Measurements from ENCODE around the gene UQCC5.
A peak's percentile ranks its signal among the peaks of the same experiment; 100 is the strongest.

The UQCC5 gene

GRCh38 chr3:52534281-52535183, 1.9 kb upstream of the UQCC5 start:
- Mint-ChIP-seq H3K27ac (peak overlapping the region; percentile 57 to 85), H3K4me1 (peaks cover 63% of the 10 kb centered on the region), H3K9me3 (no peaks in the 10 kb centered on the region), H3K4me3 (peak overlapping the region; percentile 84 to 91), H3K27me3 (no peaks in the 10 kb centered on the region)
- DNase-seq (peak in 1 of 2 donors; percentile 13), ATAC-seq (no peak)

DNA sequence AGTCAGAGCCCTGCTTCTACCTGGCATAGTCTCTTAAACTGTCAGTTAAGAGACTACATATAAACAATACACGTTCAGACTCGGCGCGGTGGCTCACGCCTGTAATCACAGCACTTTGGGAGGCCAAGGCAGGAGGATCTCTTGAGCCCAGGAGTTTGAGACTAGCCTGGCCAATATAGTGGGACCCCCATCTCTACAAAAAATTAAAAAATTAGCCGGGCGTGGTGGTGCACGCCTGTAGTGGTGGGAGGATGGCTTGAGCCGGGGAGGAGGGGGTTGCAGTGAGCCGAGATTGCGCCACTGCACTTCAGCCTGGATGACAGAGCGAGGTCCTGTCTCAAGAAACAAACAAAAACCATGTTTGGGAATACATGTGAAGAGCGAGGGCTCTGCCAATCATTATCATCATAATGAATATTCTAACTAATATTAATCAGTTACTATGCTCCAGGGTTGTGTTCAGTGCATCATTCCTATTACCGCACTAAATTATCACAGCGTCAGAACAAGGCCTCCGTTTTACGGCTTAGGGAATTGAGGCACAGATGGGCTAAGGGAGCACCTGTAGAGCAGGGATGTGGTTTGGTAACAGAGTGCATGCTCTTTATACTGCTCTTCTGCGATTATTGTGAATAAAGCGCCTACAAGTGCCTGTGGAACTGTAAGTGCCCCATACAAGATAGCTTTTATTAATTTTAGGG, 844 bp upstream of the UQCC5 start:
- H3K27ac Mint-ChIP-seq, result no peak overlapping the region
- ATAC-seq, result no peak
- H3K4me1 Mint-ChIP-seq, result peaks cover 67% of the 10 kb centered on the region

GRCh38 chr3:52536112-52536368, 365 bp upstream of the UQCC5 start:
- H3K27ac Mint-ChIP-seq, result peak overlapping the region; percentile 33 to 55
- DNase-seq, result no peak
- H3K27me3 Mint-ChIP-seq, result no peaks in the 10 kb centered on the region
- H3K4me1 Mint-ChIP-seq, result peaks cover 67% of the 10 kb centered on the region
- peak overlapping the region; percentile 94 to 97 for H3K4me3 Mint-ChIP-seq
- no peak for ATAC-seq
- H3K9me3 Mint-ChIP-seq, result no peaks in the 10 kb centered on the region

More for the DNA sequence above, 844 bp upstream of the UQCC5 start:
- no peaks in the 10 kb centered on the region for H3K9me3 Mint-ChIP-seq
- H3K4me3 Mint-ChIP-seq, result peak overlapping the region; percentile 94 to 97
- DNase-seq, result peak in 1 of 2 donors; percentile 9
- no peaks in the 10 kb centered on the region for H3K27me3 Mint-ChIP-seq

- H3K27ac Mint-ChIP-seq, result peak overlapping the region; percentile 98 to 99
- DNase-seq (no peak), ATAC-seq (no peak)
- H3K9me3 Mint-ChIP-seq, result no peaks in the 10 kb centered on the region
- H3K27me3 Mint-ChIP-seq, result no peaks in the 10 kb centered on the region
- H3K4me3 Mint-ChIP-seq, result peak overlapping the region; percentile 94 to 97
- peaks cover 62% of the 10 kb centered on the region for H3K4me1 Mint-ChIP-seq
Measured at GRCh38 chr3:52537165-52537620, 788 bp downstream of the UQCC5 start.

DNA sequence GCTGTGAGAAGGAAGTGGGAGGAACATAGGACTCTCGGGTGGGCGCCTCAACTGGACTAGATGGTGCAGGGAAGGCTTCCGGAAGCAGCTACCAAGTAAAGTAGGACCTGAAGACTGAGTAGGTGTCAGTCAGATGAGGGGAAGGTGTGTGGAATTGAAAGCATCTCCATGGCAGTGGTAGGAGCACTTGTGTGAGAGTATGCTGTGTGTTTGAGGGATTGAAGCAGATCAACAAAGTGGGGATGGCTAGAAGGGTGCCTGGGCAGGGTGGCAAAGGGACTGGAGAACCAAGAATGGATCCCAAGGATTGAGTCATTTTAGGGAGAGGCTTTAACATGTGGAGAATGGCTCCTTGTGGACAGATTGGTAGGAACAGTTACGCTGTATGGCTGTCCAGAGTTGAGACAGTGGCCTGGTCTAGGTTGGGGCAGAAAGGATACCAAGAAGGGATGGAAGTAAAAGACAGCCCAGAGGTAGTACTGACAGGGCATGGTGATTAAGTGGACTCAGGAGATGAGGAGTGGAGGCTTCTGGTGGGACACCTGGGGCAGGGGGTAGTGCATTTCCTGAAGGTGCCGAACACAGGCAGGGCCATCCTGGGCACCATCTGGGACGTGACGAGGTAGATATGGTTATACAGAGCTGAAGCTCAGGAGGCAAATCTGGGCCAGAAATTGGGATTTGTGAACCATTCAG, 1.5 kb downstream of the UQCC5 start:
- H3K4me1 Mint-ChIP-seq, result peaks cover 55% of the 10 kb centered on the region

DNA sequence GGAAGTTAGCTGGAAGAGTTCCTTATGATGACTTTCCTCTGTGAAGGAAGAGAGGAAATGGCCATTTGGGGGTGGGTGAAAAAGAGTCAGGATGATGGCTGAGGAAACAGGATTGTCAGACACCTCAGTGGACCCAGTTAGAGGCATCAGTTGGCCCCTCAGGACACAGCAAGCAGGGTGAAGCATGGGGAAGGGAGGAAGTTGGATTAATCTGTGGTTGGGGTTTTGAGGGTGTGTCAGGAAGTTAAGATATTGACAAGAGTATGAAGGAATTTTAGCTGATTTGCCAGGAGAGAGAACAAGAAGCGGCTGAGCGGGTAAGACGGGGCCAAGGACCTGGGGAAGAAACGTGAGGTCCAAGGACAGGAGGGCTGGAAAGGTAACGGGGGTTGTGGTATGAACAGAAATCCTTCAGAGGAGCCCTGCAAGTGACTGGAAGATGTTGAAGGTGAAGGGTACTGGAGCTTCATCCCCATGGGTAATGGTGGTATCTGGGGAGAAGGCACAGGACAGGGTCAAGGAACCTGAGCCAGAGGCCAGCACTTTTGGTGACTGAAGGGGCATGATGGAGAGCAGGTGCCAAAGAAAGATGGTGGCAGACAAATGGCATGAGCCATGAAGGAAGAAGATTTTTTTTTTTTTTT, 2.7 kb downstream of the UQCC5 start:
- no peak for DNase-seq
- H3K4me3 Mint-ChIP-seq, result peak overlapping the region; percentile 24 to 34
- H3K27me3 Mint-ChIP-seq, result no peaks in the 10 kb centered on the region
- peaks cover 52% of the 10 kb centered on the region for H3K4me1 Mint-ChIP-seq
- peak overlapping the region; percentile 14 to 30 for H3K27ac Mint-ChIP-seq
- ATAC-seq, result no peak
- no peaks in the 10 kb centered on the region for H3K9me3 Mint-ChIP-seq

More for the DNA sequence above, 1.5 kb downstream of the UQCC5 start:
- no peak for ATAC-seq
- H3K27me3 Mint-ChIP-seq, result no peaks in the 10 kb centered on the region
- peak overlapping the region; percentile 30 to 59 for H3K27ac Mint-ChIP-seq
- no peaks in the 10 kb centered on the region for H3K9me3 Mint-ChIP-seq
- peak overlapping the region; percentile 94 to 97 for H3K4me3 Mint-ChIP-seq
- DNase-seq, result no peak

- ATAC-seq, result no peak
- Mint-ChIP-seq H3K4me3 (no peak overlapping the region), H3K4me1 (peaks cover 42% of the 10 kb centered on the region)
Measured at GRCh38 chr3:52541050-52541449, 4.6 kb downstream of the UQCC5 start.

GRCh38 chr3:52544937-52545336, 8.5 kb downstream of the UQCC5 start:
- peak overlapping the region; percentile 27 to 75 for H3K27ac Mint-ChIP-seq
- no peak overlapping the region for H3K4me3 Mint-ChIP-seq

More at GRCh38 chr3:52541050-52541449, 4.6 kb downstream of the UQCC5 start:
- H3K27me3 Mint-ChIP-seq, result no peaks in the 10 kb centered on the region
- no peaks in the 10 kb centered on the region for H3K9me3 Mint-ChIP-seq
- H3K27ac Mint-ChIP-seq, result no peak overlapping the region
- DNase-seq, result no peak

GRCh38 chr3:52546111-52546901, 9.9 kb downstream of the UQCC5 start:
- no peak for ATAC-seq
- Mint-ChIP-seq H3K4me1 (peaks cover 8% of the 10 kb centered on the region), H3K27me3 (no peaks in the 10 kb centered on the region)

More at GRCh38 chr3:52544937-52545336, 8.5 kb downstream of the UQCC5 start:
- Mint-ChIP-seq H3K27me3 (no peaks in the 10 kb centered on the region), H3K9me3 (no peaks in the 10 kb centered on the region), H3K4me1 (peaks cover 8% of the 10 kb centered on the region)
- ATAC-seq, result no peak
- DNase-seq, result no peak

DNA sequence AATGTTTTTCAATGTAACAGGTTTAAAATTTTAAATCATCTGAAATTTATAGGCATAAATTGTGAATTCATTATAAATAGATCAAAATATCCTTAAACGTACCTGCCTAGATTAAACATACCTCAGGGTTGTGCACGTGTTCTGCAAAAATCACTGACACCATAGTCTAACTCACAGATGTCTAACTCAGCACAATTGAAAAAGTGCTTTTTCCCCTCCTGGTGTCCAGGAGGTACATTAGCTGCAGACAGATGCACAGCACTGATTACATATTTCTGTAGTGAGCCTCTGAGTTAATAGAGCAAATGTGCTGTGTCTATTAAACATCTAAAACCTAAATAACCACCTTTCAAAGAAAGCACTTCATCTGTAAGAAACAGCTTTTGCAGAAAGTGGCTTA, 10.7 kb downstream of the UQCC5 start:
- peak overlapping the region in 1 of 2 donors; percentile 40 for H3K27ac Mint-ChIP-seq
- DNase-seq (no peak), ATAC-seq (no peak)
- H3K4me3 Mint-ChIP-seq, result no peak overlapping the region
- peaks cover 8% of the 10 kb centered on the region for H3K4me1 Mint-ChIP-seq
- no peaks in the 10 kb centered on the region for H3K9me3 Mint-ChIP-seq
- no peaks in the 10 kb centered on the region for H3K27me3 Mint-ChIP-seq

More at GRCh38 chr3:52546111-52546901, 9.9 kb downstream of the UQCC5 start:
- H3K27ac Mint-ChIP-seq, result peak overlapping the region in 1 of 2 donors; percentile 40
- DNase-seq, result no peak
- no peaks in the 10 kb centered on the region for H3K9me3 Mint-ChIP-seq
- no peak overlapping the region for H3K4me3 Mint-ChIP-seq

DNA sequence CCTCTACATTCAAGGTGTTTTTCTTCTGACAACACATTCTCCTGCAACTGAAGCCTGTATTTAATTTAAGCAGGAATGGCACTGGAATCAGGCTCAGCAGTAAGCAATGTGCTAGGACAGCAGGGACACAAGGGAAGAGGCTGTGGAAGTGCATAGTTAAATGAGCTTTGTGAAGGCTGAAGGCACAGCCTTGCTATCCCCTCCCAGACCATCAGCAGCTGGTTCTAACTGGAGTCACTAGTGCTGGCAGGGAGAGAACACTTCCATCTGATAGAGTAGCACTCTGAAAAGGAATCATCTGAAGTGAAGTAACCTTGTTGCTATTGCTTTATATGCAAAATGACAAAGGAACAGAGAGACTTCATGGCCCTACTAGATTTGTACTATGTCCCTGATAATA, 14.7 kb downstream of the UQCC5 start:
- H3K27me3 Mint-ChIP-seq, result no peaks in the 10 kb centered on the region
- peak overlapping the region in 1 of 2 donors; percentile 59 for H3K27ac Mint-ChIP-seq
- no peaks in the 10 kb centered on the region for H3K4me1 Mint-ChIP-seq
- no peak overlapping the region for H3K4me3 Mint-ChIP-seq
- H3K9me3 Mint-ChIP-seq, result no peaks in the 10 kb centered on the region
- DNase-seq (no peak), ATAC-seq (no peak)

- H3K27ac Mint-ChIP-seq, result no peak overlapping the region
- ATAC-seq (no peak), DNase-seq (no peak)
- no peaks in the 10 kb centered on the region for H3K27me3 Mint-ChIP-seq
- H3K4me1 Mint-ChIP-seq, result peaks cover 6% of the 10 kb centered on the region
- no peak overlapping the region for H3K4me3 Mint-ChIP-seq
- H3K9me3 Mint-ChIP-seq, result no peaks in the 10 kb centered on the region
Measured at GRCh38 chr3:52552089-52552488, 15.7 kb downstream of the UQCC5 start.

- ATAC-seq, result no peak
- Mint-ChIP-seq H3K27me3 (no peaks in the 10 kb centered on the region), H3K4me3 (no peak overlapping the region), H3K4me1 (peaks cover 6% of the 10 kb centered on the region), H3K27ac (peak overlapping the region in 1 of 2 donors; percentile 12), H3K9me3 (no peaks in the 10 kb centered on the region)
- DNase-seq, result no peak
Measured at GRCh38 chr3:52554026-52554755, 17.8 kb downstream of the UQCC5 start.

- no peak for DNase-seq
- Mint-ChIP-seq H3K4me1 (peaks cover 8% of the 10 kb centered on the region), H3K27me3 (no peaks in the 10 kb centered on the region), H3K9me3 (no peaks in the 10 kb centered on the region), H3K4me3 (no peak overlapping the region), H3K27ac (no peak overlapping the region)
- no peak for ATAC-seq
Measured at GRCh38 chr3:52555056-52555455, 18.7 kb downstream of the UQCC5 start.

Data from stimulated activated naive CD8-positive, alpha-beta T cell treated with anti-CD3 and anti-CD28 coated beads, Interleukin-15, amount 100 ng/mL, for 72 hours (primary cell).